ENCODE data around the gene ZFP91.

DNA sequence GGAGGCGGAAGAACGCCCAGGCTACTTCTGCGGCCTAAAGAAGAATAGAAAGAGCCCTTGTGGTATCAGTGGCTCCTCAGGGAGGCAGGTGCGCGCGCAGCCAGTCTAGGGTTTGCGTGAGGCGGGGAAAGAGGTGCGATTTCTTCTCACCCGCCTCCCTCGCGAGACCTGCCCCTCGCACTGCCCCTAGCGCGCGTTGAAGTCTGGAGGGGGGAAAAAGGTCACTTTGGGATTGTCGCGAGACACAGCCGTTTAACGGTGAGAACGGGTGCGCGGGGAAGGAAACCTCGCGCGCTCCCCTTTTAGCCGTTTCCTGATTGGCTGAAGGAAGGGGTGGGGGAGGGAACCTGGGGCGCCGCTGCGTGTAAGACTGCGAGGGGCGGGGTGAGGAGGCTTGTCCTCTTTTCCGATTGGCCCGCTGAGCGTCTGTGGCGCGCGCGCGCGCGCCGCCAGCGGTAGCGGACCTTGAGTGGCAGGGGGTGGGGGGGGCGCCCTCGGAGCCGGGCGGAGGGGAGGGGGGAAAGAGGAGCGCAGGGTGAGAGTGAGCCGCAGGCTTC is at the start of gene ZFP91:
- TF ChIP-seq, protein P1, sequence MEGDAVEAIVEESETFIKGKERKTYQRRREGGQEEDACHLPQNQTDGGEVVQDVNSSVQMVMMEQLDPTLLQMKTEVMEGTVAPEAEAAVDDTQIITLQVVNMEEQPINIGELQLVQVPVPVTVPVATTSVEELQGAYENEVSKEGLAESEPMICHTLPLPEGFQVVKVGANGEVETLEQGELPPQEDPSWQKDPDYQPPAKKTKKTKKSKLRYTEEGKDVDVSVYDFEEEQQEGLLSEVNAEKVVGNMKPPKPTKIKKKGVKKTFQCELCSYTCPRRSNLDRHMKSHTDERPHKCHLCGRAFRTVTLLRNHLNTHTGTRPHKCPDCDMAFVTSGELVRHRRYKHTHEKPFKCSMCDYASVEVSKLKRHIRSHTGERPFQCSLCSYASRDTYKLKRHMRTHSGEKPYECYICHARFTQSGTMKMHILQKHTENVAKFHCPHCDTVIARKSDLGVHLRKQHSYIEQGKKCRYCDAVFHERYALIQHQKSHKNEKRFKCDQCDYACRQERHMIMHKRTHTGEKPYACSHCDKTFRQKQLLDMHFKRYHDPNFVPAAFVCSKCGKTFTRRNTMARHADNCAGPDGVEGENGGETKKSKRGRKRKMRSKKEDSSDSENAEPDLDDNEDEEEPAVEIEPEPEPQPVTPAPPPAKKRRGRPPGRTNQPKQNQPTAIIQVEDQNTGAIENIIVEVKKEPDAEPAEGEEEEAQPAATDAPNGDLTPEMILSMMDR (IDR thresholded peaks at IDR 0.05; ENCODE audit: low read depth, low read length, poor library complexity, severe bottlenecking): no peak
- TF ChIP-seq EZH2phosphoT487 (IDR thresholded peaks at IDR 0.05; ENCODE audit: borderline replicate concordance, low read length): no peak
